ENCODE results near the gene UNC13B.

DNA sequence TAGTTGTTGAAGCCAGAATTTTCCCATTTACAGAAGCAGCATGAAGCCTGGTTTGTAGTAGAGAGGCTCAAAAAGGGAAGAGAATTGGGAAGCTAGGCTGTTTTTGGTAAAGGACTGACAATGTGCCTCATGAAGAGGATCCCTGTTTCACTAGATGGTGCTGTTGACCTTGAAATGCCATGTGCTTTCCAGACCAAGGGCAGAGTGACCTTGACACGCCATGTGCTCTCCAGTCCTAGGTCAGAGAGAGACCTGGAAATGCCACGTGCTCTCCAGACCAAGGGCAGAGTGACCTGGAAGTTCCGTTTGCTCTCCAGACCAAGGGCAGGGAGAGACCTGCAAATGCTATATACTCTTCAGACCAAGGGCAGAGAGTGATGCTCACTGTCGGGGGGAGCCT is 32.0 kb downstream of the UNC13B start:
- TF ChIP-seq POLR2AphosphoS5 (IDR thresholded peaks at IDR 0.05; ENCODE audit: low read depth, low read length) (no peak), FOXP2 (optimal IDR thresholded peaks at IDR 0.05; ENCODE audit: borderline replicate concordance, extremely low read depth, extremely low read length, insufficient read depth) (no peak)
